Esophagus squamous epithelium (tissue), 5 donors: ENCODE data around the gene INAFM1. TPM values are rescaled to one million over a fixed set of nuclear protein-coding genes. Genes with fewer than 3 reads are reported as not detected.
"Not testable (repeated sequence)": the region's sequence is repeated elsewhere in the genome, so short reads cannot be mapped to it uniquely, and the experiment has no call there.

ENCODE experiments used
- DNase-seq: peaks from one replicate; lab custom pipeline; 2025; lab: John Stamatoyannopoulos, UW
- H3K27ac ChIP-seq, 4 donors: fragments of 200-600 bp; sonication (generic); one replicate each; pipeline ENCODE4 v1.5.1; 2016 to 2019; ENCODE audit warnings: mild to moderate bottlenecking in 1 of 4
- H3K27me3 ChIP-seq, 4 donors: fragments of 200-600 bp; sonication (generic); 1 replicate in 3 of 4; 2 replicates in 1 of 4; pipeline versions ENCODE4 v1.5.1 to v1.6.0; 2017 to 2021; ENCODE audit warnings: antibody characterized with exemption in 1 of 4
- H3K36me3 ChIP-seq, 3 donors: fragments of 200-600 bp; sonication (generic); one replicate each; pipeline ENCODE4 v1.5.1; 2016 to 2019
- H3K4me1 ChIP-seq, 3 donors: fragments of 200-600 bp; sonication (generic); one replicate each; pipeline ENCODE4 v1.5.1; 2017 to 2019
- H3K4me3 ChIP-seq, 4 donors: fragments of 200-600 bp; sonication (generic); 1 replicate in 3 of 4; 2 replicates in 1 of 4; pipeline ENCODE4 v1.5.1; 2016 to 2019; ENCODE audit warnings: mild to moderate bottlenecking in 2 of 4, moderate library complexity in 1 of 4
- H3K9me3 ChIP-seq, 3 donors: fragments of 200-600 bp; sonication (generic); one replicate each; pipeline ENCODE4 v1.5.1; 2016 to 2019
- POLR2A ChIP-seq, 4 donors: fragments of 450-650 bp; IDR thresholded peaks; one replicate each; pipeline ENCODE4 v1.6.1; 2017; ENCODE audit warnings: antibody characterized with exemption in 4 of 4, mild to moderate bottlenecking in 4 of 4, moderate library complexity in 3 of 4
- WGBS, 2 donors: methylation state at CpG; one replicate each; pipeline ENCODE4 v1.1.5; 2018; 5-methylcytosine and 5-hydroxymethylcytosine counted together
- intact Hi-C: fragments of 100-400 bp; cut with DNase I; formaldehyde crosslinking; loops from one replicate; pipeline ENCODE4 v1.15.0; 2022
- total RNA-seq, 4 donors: library from RNA; depleted of rRNA; stranded (reverse); fragments of >200 nt; gene quantifications; one replicate each; pipeline ENCODE4 v1.1.0, GENCODE V29; 2016
- TF ChIP-seq, protein P1 (sequence below), 6 experiments: fragments of 450-650 bp in 4 of 6; fragments of 200-600 bp in 2 of 6; sonication (generic) in 2 of 6; IDR thresholded peaks; one replicate each; pipeline ENCODE4 v1.5.1; 2016 to 2019; ENCODE audit warnings: antibody characterized with exemption in 6 of 6, mild to moderate bottlenecking in 4 of 6, moderate library complexity in 4 of 6
- donor health status: DM: yes; HTN: yes; CAD: no.

Gene INAFM1
- total RNA-seq, 4 donors from 2014 or later, result 1.4 to 8.2 (median 3.5) TPM

DNA sequence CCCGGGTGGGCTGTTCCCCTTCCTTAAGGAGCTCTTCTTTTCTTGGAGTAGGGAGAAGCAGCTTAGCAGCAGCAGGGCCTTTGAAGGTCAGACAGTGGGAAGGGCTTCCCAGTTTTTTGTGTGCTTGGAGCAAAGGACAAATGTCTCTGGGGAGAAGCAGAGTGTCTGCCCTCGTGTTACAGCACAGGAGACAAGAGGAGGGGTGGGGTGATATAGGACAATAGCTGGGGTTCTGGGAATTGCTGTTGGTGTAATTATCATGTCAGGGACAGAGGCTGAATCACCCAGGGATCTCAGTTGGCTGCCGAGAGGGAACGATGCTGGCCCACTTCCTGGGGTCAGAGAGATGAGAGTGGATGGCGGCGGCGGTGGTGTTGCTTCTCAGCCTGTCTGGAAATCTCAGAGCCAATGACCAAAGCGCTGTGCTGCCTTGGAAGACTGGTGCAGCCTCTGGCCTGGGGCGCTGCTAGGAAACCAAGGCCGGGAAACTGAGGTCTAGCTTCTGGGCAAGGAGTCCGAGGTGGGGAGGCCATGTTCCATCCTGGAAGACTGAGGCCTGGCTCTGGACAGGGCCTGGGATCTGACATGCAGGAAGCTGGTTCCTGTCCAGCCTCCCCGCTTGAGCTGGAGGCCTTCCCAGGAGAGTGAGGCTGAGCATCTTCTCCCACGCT is 1.2 kb downstream of the INAFM1 start:
- Histone ChIP-seq H3K4me3 (peak overlapping the region in 3 of 4 donors; percentile 76 to 85 (median 79)), H3K27ac (peak overlapping the region; percentile 69 to 100 (median 99)), H3K9me3 (no peaks in the 10 kb centered on the region), H3K4me1 (peaks cover 11 to 54% (median 21%) of the 10 kb centered on the region in 3 donors), H3K36me3 (peaks cover 4 to 12% (median 8%) of the 10 kb centered on the region in 3 donors), H3K27me3 (no peaks in the 10 kb centered on the region)
- no peak for DNase-seq
- 59 to 66% methylated on average over 5 to 8 of the region's 13 CpGs for WGBS, 2 donors
- no peak for TF ChIP-seq POLR2A (IDR thresholded peaks at IDR 0.05)
- TF ChIP-seq, protein P1, sequence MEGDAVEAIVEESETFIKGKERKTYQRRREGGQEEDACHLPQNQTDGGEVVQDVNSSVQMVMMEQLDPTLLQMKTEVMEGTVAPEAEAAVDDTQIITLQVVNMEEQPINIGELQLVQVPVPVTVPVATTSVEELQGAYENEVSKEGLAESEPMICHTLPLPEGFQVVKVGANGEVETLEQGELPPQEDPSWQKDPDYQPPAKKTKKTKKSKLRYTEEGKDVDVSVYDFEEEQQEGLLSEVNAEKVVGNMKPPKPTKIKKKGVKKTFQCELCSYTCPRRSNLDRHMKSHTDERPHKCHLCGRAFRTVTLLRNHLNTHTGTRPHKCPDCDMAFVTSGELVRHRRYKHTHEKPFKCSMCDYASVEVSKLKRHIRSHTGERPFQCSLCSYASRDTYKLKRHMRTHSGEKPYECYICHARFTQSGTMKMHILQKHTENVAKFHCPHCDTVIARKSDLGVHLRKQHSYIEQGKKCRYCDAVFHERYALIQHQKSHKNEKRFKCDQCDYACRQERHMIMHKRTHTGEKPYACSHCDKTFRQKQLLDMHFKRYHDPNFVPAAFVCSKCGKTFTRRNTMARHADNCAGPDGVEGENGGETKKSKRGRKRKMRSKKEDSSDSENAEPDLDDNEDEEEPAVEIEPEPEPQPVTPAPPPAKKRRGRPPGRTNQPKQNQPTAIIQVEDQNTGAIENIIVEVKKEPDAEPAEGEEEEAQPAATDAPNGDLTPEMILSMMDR (IDR thresholded peaks at IDR 0.05), result no peak
- intact Hi-C loops, result no loop called here

DNA sequence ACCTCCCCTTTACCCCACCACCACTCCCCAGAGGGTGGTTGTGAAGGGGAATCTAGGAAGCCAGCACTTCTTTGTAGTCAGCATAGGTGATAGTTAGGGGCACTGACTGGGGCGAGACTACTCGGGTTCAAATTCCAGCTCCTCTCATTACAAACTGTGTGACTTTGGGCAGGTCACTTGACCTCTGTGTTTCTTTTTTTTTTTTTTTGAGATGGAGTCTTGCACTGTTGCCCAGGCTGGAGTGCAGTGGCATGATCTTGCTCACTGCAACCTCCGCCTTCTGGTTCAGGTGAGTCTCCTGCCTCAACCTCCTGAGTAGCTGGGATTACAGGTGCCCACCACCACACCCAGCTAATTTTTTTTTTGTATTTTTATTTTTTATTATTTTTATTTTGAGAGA is 1.8 kb downstream of the INAFM1 start:
- Histone ChIP-seq H3K27ac (peak overlapping the region in 3 of 4 donors; percentile 69 to 100 (median 99)), H3K4me1 (peaks cover 11 to 54% (median 21%) of the 10 kb centered on the region in 3 donors)
- H3K27me3 ChIP-seq, DNase-seq, H3K4me3 ChIP-seq, intact Hi-C loops, H3K9me3 ChIP-seq, H3K36me3 ChIP-seq: not testable (repeated sequence)
- 80 to 95% methylated on average over 3 of the region's 3 CpGs for WGBS, 2 donors

GRCh38 chr19:47280183-47280797 is 5.6 kb downstream of the INAFM1 start:
- TF ChIP-seq, protein P1 (IDR thresholded peaks at IDR 0.05), result peak in 3 of 6 experiments; percentile 23 to 52 (median 29)
- TF ChIP-seq POLR2A (IDR thresholded peaks at IDR 0.05), result no peak
- no peak for DNase-seq
- no peaks in the 10 kb centered on the region for H3K27me3 ChIP-seq
- 82 to 89% methylated on average over 8 to 9 of the region's 13 CpGs for whole genome bisulfite sequencing, 2 donors
- H3K4me1 ChIP-seq, result peaks cover 7 to 28% (median 9%) of the 10 kb centered on the region in 3 donors
- no peak overlapping the region for H3K27ac ChIP-seq
- intact Hi-C loops, result no loop called here
- no peaks in the 10 kb centered on the region for H3K36me3 ChIP-seq
- no peaks in the 10 kb centered on the region for H3K9me3 ChIP-seq
- H3K4me3 ChIP-seq, result no peak overlapping the region

- Histone ChIP-seq H3K27ac (no peak overlapping the region), H3K27me3 (no peaks in the 10 kb centered on the region), H3K4me3 (no peak overlapping the region), H3K4me1 (peaks cover 0 to under 1% (median 0%) of the 10 kb centered on the region in 3 donors), H3K9me3 (no peaks in the 10 kb centered on the region), H3K36me3 (no peaks in the 10 kb centered on the region)
- WGBS, 2 donors, result 69 to 78% methylated on average over 10 of the region's 10 CpGs
- intact Hi-C loops, result no loop called here
- DNase-seq, result no peak
- TF ChIP-seq POLR2A (IDR thresholded peaks at IDR 0.05), result no peak
- TF ChIP-seq, protein P1 (IDR thresholded peaks at IDR 0.05), result no peak
Observed at GRCh38 chr19:47283405-47284059, 8.8 kb downstream of the INAFM1 start.

DNA sequence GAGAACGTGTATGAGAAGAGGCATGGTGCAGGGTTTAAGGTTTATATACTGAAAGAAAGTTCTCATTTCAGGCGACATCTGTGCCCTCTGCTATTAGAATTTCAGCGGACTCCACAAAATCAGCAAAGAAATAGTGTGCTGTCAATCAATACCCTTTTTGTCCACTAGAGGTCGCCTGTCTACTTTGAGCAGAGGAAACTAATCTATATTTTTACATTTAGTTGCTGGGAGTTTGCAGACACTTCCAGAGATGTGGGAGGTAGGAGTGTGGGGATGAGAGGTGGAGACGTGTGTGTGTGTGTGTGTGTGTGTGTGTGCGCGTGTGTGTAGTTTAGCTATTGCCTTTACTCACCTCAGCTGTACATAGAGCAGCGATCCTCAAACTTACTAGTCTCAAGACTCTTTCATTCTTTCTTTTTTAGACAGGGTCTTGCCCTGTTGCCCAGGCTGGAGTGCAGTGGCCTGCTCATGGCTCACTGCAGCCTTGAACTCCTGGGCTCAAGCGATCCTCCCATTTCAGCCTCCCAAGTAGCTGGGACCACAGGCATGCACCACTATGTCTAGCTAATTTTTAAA is 9.7 kb downstream of the INAFM1 start:
- no peaks in the 10 kb centered on the region for H3K9me3 ChIP-seq
- peaks cover under 1 to 9% (median 5%) of the 10 kb centered on the region in 3 donors for H3K4me1 ChIP-seq
- intact Hi-C loops, result no loop called here
- H3K27ac ChIP-seq, result no peak overlapping the region
- H3K27me3 ChIP-seq, result no peaks in the 10 kb centered on the region
- H3K4me3 ChIP-seq, result no peak overlapping the region
- 29% methylated on average over 9 of the region's 9 CpGs for WGBS, 2 donors
- no peaks in the 10 kb centered on the region for H3K36me3 ChIP-seq
- no peak for DNase-seq
- TF ChIP-seq POLR2A (IDR thresholded peaks at IDR 0.05), result no peak
- TF ChIP-seq, protein P1 (IDR thresholded peaks at IDR 0.05), result peak; percentile 84 to 94 (median 92)
